ENCODE data around the gene ITPR2.
"Not testable (repeated sequence)": the region's sequence is repeated elsewhere in the genome, so short reads cannot be mapped to it uniquely, and the experiment has no call there.

Gene ITPR2

DNA sequence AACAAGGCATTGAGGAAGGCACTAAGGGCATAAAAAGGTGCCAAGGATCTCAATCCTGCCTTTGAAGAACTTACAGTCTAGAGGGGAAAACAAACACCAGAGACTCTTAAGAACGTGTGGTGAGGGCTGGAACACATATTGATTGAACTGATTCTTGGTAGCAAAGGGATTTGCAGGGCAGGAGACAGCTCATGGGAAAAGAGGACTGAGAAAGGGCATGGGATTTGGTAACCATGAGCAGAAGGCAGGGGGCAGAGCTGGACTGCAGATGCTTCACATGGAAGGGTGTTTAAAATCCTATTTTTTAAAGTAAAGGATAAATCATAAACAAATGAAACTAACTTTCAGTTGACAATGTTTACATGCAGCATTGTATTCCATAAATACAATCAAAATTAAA lies 203.1 kb downstream of the ITPR2 start:
- H3K4me1 Mint-ChIP-seq, result no peaks in the 10 kb centered on the region
- peaks cover 29% of the 10 kb centered on the region for H3K36me3 Mint-ChIP-seq
- H3K27ac Mint-ChIP-seq, result no peak overlapping the region
- no peaks in the 10 kb centered on the region for H3K9me3 Mint-ChIP-seq
- DNase-seq (ENCODE audit: low spot score in 2 of 2) (no peak), ATAC-seq (no peak)
- H3K4me3 Mint-ChIP-seq, result no peak overlapping the region

DNA sequence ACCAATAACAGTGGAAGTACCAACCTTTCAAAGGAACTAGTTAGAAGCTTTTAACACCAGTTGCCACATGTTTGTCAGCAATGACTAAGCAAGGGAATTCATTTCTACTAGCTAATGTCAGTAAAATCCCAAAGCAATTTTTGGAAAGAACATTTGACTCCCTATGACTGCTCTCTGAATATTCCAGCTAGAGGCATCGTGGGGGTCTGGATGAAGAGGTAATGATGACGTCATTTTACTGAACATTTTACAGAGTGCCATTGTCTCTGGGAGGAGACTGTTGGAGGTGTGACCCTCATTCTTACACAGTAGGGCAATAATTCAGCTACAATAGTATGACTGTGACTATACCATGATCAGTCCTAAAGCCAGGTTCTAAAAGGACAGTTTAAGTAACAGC lies 204.8 kb downstream of the ITPR2 start:
- ATAC-seq, result no peak
- peaks cover 33% of the 10 kb centered on the region for H3K36me3 Mint-ChIP-seq
- DNase-seq (ENCODE audit: low spot score in 2 of 2), result no peak
- no peak overlapping the region for H3K27ac Mint-ChIP-seq
- peaks cover under 1% of the 10 kb centered on the region for H3K4me1 Mint-ChIP-seq
- H3K9me3 Mint-ChIP-seq, result no peaks in the 10 kb centered on the region
- H3K4me3 Mint-ChIP-seq, result no peak overlapping the region

DNA sequence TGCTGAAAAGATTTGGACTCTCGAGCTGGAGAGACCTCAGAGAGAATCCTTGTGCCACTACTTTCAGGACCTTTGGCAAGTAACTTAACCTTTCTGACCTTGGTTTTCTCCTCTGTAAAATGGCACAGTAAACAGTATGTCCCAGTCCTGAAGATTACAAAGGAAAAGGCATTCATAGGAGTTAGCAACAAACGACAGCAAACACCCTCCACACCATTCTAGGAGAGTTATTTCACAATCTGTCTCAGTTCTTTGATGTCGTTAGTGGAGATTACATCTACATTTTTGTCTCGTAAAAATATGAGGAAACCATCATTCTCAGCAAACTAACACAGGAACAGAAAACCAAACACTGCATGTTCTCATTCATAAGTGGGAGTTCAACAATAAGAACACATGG lies 205.7 kb downstream of the ITPR2 start:
- Mint-ChIP-seq H3K4me3 (no peak overlapping the region), H3K9me3 (no peaks in the 10 kb centered on the region), H3K36me3 (peaks cover 39% of the 10 kb centered on the region), H3K4me1 (peaks cover 5% of the 10 kb centered on the region), H3K27ac (no peak overlapping the region)
- ATAC-seq, result no peak
- DNase-seq (ENCODE audit: low spot score in 2 of 2), result no peak

DNA sequence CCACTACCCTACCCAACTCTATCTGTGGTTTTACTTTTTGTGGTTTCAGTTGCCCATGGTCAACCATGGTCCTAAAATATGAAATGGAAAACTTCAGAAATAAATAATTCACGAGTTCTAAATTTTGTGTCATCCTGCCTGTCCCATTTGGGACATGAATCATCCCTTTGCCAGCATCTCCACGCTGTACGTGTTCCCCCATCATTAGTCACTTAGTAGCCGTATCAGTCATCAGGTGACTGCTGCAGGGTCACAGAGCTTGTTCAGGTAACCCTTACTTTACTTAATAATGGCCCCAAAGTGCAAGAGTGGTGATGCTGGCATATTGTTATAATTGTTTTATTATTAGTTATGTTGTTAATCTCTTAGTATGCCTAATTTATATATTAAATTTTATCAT lies 209.9 kb downstream of the ITPR2 start:
- H3K27ac Mint-ChIP-seq, result no peak overlapping the region
- no peaks in the 10 kb centered on the region for H3K9me3 Mint-ChIP-seq
- DNase-seq (ENCODE audit: low spot score in 2 of 2), result no peak
- peak; percentile 96 for ATAC-seq
- peaks cover 68% of the 10 kb centered on the region for H3K36me3 Mint-ChIP-seq
- peaks cover 5% of the 10 kb centered on the region for H3K4me1 Mint-ChIP-seq
- H3K4me3 Mint-ChIP-seq, result no peak overlapping the region

DNA sequence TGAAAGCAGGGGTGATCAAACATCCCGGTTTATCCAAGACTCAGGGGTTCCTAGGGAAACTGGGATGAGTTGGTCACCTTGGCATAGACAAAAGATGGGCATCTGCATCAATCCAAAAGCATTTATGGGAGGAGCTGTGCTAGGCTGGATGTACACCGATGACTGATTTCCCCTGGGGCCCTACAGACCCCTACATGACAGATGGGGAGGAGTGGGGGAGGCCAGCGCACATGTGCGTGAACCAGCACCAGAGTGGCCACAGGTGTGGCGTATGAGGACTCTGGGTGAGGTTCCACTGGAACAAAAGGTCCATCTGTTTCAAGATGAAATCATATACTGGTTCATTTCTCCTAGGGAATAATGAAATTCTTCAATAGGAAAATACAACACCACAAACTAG lies 210.4 kb downstream of the ITPR2 start:
- H3K4me3 Mint-ChIP-seq, result no peak overlapping the region
- peaks cover 67% of the 10 kb centered on the region for H3K36me3 Mint-ChIP-seq
- H3K9me3 Mint-ChIP-seq, result no peaks in the 10 kb centered on the region
- no peak overlapping the region for H3K27ac Mint-ChIP-seq
- DNase-seq (ENCODE audit: low spot score in 2 of 2), result no peak
- peaks cover 5% of the 10 kb centered on the region for H3K4me1 Mint-ChIP-seq
- no peak for ATAC-seq

DNA sequence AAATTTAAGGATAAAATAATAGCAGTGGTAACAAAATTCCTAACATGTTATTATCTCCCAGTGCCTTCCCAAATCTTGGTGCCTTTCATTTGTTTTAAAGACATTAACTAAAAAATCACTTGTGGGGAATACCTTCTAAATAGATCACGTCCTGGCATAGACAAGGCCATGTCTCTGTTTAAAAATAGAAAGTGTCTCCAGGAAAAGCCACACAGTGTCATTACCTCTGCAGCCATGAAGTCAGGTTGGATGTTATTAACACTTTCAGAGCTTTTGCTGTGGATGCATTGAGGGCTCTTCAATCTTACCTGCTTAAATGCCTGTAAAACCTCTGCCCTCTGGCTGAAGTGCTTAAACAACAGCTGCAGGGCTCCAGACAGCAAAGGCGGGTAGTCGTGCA lies 211.1 kb downstream of the ITPR2 start:
- Mint-ChIP-seq H3K9me3 (no peaks in the 10 kb centered on the region), H3K4me3 (no peak overlapping the region), H3K36me3 (peaks cover 60% of the 10 kb centered on the region), H3K27ac (no peak overlapping the region), H3K4me1 (peaks cover 5% of the 10 kb centered on the region)
- no peak for ATAC-seq
- DNase-seq (ENCODE audit: low spot score in 2 of 2), result no peak

DNA sequence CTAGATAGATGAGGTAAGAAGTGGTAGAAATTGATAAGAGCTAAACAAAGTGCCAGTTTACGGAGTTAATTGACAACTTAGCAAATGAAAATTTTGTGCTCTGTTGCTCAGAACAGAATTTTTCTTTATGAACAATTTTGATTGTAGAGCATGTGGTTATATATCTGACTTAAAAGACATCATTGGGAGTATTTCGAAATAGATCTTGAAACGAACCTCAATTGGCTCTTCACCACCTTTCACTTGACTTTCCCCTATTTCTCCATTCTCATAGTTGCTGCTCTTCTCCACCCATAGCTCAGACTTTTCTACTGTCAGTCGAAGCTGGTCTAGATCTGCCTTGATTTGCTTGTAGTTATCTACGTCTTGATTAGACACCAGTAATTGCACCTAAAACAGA lies 212.1 kb downstream of the ITPR2 start:
- no peak for DNase-seq (ENCODE audit: low spot score in 2 of 2)
- ATAC-seq, result no peak
- no peak overlapping the region for H3K4me3 Mint-ChIP-seq
- H3K36me3 Mint-ChIP-seq, result peaks cover 56% of the 10 kb centered on the region
- H3K27ac Mint-ChIP-seq, result no peak overlapping the region
- H3K4me1 Mint-ChIP-seq, result peaks cover 5% of the 10 kb centered on the region
- H3K9me3 Mint-ChIP-seq, result no peaks in the 10 kb centered on the region

DNA sequence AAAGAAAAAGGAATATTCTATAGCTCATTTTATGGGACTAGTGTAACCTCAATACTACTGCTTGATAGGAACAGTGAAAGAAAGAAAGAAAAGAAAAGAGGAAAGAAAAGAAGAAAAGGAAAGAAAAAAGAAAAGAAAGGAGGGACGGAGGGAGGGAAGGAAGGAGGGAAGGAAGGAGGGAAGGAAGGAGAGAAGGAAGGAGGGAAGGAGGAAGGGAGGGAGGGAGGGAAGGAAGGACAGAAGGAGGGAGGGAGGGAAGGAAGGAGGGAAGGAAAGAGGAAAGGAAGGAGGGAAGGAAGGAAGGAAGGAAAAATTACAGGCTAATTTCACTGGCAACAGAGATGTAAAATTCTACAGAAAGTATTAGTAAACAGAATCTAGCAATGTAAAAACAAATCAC lies 215.5 kb downstream of the ITPR2 start:
- no peak for ATAC-seq
- Mint-ChIP-seq H3K4me1 (no peaks in the 10 kb centered on the region), H3K36me3 (peaks cover 43% of the 10 kb centered on the region), H3K4me3 (no peak overlapping the region), H3K9me3 (no peaks in the 10 kb centered on the region), H3K27ac (peak overlapping the region; percentile 73)
- no peak for DNase-seq (ENCODE audit: low spot score in 2 of 2)

DNA sequence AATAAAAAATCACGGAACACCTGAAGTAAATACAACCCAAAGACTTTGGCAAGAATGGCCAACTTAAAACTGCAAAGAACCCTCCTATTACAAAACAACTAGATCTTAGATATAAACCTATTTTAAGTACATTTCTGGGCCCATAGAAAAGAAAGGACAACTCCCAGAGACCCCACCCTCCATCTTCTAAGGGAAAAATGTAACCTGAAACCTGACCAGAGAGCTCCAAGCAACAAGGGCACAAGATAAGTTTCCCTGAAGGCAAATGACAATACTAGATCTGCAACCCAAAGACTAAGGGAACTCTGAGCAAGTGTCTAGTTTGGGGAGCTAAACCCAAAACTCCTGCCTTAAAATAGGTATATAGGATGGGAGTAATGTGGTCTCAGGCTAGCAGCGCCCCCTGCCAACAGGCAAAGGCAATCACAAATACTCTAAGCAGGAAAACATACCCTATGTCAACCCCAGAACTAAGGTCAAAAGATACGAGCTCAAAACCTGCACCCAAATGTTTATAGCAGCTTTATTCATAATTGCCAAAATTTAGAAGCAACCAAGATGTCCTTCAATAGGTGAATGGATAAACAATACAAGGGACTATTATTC lies 218.9 kb downstream of the ITPR2 start:
- H3K27ac Mint-ChIP-seq, result no peak overlapping the region
- ATAC-seq, result peak; percentile 55
- peaks cover 14% of the 10 kb centered on the region for H3K36me3 Mint-ChIP-seq
- DNase-seq (ENCODE audit: low spot score in 2 of 2), result no peak
- H3K9me3 Mint-ChIP-seq, result no peaks in the 10 kb centered on the region
- no peaks in the 10 kb centered on the region for H3K4me1 Mint-ChIP-seq
- H3K4me3 Mint-ChIP-seq, result no peak overlapping the region

DNA sequence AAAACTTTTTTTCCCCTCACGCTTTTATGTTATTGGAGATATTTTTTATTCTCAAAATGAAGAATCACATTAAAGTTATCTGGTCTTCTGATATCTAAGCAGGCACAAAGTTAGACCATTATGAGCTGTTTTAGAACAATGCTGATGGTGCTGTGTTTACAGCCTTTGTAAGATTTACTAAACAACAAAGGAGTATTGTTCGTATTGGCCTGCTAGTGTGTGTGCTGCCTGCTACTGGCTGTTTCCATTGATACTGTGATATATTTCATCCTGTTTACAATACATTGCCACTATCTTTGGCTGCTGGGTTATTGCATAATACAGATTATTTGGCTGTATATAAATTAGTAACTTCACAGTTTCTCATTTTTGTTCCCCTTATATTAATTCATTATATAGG lies 220.8 kb downstream of the ITPR2 start:
- no peak overlapping the region for H3K27ac Mint-ChIP-seq
- H3K9me3 Mint-ChIP-seq, result no peaks in the 10 kb centered on the region
- DNase-seq (ENCODE audit: low spot score in 2 of 2) (no peak), ATAC-seq (no peak)
- H3K36me3 Mint-ChIP-seq, result peaks cover 6% of the 10 kb centered on the region
- H3K4me1 Mint-ChIP-seq, result no peaks in the 10 kb centered on the region
- no peak overlapping the region for H3K4me3 Mint-ChIP-seq

DNA sequence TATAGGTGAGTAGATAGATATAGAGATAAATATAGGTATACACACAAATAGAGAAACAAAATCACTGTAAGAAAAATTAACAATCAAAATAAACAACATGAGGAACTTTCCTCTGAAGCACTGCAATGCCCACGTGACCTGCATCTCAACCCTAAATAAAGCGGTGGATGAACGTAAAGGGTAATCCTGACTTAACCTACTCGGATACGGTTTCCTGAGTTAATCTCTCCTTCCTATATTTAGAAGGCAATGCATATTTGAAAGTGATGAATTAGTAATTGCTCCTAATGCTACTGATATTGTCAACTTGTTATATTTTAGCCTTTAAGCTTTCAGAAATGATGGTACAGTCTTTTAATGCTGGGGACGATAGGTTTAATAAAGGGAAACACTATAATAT lies 221.4 kb downstream of the ITPR2 start:
- Mint-ChIP-seq H3K36me3 (peaks cover 2% of the 10 kb centered on the region), H3K9me3 (no peaks in the 10 kb centered on the region), H3K4me1 (no peaks in the 10 kb centered on the region), H3K27ac (no peak overlapping the region), H3K4me3 (no peak overlapping the region)
- DNase-seq (ENCODE audit: low spot score in 2 of 2) (no peak), ATAC-seq (no peak)

DNA sequence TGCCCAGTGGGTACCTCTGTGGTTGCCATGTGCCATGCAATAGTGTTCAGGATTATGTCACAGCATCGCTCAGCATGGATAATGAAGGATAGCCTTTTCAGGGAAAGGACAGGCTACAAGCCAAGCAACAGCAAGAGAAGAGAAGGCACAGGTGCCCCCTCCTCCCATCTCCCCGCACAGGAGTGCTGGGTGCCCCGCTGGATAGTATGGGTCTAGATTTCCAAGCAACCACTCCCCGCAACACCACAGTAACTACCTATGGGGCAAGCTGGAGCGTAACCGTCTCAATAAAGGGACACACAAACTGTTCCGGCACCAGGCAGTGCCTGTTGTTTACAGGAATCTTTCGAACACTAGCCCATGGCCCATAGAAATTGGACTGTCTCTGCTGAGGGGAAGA lies 222.2 kb downstream of the ITPR2 start:
- no peaks in the 10 kb centered on the region for H3K9me3 Mint-ChIP-seq
- DNase-seq (ENCODE audit: low spot score in 2 of 2), result no peak
- H3K27ac Mint-ChIP-seq, result no peak overlapping the region
- H3K36me3 Mint-ChIP-seq, result no peaks in the 10 kb centered on the region
- H3K4me1 Mint-ChIP-seq, result no peaks in the 10 kb centered on the region
- no peak overlapping the region for H3K4me3 Mint-ChIP-seq
- ATAC-seq, result no peak

DNA sequence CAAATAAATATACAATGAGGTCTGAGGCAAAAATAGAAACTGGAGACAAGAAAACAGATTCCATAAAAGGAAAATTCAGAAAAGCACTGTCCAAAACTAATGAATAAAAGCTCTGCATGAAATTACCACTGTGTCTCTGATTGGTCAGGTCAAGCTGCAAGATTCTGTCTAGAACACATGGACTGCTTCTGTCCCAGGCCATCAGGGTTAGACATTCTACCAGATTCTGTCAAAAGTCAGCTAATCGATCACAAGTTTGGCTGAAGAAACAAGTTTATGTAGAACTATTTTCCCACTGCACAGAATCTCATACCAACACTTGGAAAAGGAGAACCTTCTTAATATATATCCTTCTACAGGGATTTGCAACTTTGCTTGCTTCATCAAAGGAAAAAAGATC lies 223.0 kb downstream of the ITPR2 start:
- ATAC-seq (no peak), DNase-seq (ENCODE audit: low spot score in 2 of 2) (no peak)
- H3K36me3 Mint-ChIP-seq, result no peaks in the 10 kb centered on the region
- H3K9me3 Mint-ChIP-seq, result no peaks in the 10 kb centered on the region
- H3K4me1 Mint-ChIP-seq, result no peaks in the 10 kb centered on the region
- H3K27ac Mint-ChIP-seq, result no peak overlapping the region
- no peak overlapping the region for H3K4me3 Mint-ChIP-seq

DNA sequence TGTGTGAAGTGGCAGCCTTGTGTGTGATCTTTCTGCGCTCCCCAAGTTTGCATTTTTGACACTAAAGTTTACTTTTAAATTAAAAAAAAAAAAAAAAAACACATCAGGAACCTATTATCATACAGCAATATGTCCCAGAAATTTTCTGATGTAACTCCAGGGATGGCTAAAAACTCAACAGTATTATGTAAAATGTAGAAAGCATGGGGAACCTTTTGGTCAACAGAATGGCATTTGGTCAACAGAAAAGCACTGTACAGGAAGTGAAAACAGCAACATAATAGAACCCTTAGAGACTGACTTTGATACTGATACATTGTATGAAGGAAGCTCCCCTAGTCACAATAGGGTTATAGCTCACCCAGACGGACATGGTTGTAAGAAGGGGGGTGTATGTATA lies 224.3 kb downstream of the ITPR2 start:
- H3K9me3 Mint-ChIP-seq, result no peaks in the 10 kb centered on the region
- no peak for ATAC-seq
- H3K36me3 Mint-ChIP-seq, result no peaks in the 10 kb centered on the region
- DNase-seq (ENCODE audit: low spot score in 2 of 2), result no peak
- H3K4me1 Mint-ChIP-seq, result no peaks in the 10 kb centered on the region
- no peak overlapping the region for H3K4me3 Mint-ChIP-seq
- H3K27ac Mint-ChIP-seq, result no peak overlapping the region

DNA sequence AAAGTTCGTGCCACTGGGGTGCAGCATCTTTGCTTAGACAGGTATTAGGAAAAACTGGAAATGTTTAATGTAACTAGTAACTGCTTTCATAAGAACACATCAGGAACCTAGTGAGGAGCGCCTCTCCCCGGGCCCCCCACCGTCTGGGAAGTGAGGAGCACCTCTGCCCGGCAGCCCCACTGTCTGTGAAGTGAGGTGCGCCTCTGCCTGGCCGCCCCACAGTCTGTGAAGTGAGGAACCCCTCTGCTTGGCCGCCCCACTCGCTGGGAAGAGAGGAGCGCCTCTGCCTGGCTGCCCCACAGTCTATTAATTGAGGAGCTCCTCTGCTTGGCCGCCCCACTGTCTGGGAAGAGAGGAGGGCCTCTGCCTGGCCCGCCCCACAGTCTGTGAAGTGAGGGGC lies 224.7 kb downstream of the ITPR2 start:
- H3K4me3 Mint-ChIP-seq, result no peak overlapping the region
- no peaks in the 10 kb centered on the region for H3K4me1 Mint-ChIP-seq
- H3K27ac Mint-ChIP-seq, result no peak overlapping the region
- DNase-seq (ENCODE audit: low spot score in 2 of 2) (no peak), ATAC-seq (no peak)
- no peaks in the 10 kb centered on the region for H3K9me3 Mint-ChIP-seq
- H3K36me3 Mint-ChIP-seq, result no peaks in the 10 kb centered on the region

DNA sequence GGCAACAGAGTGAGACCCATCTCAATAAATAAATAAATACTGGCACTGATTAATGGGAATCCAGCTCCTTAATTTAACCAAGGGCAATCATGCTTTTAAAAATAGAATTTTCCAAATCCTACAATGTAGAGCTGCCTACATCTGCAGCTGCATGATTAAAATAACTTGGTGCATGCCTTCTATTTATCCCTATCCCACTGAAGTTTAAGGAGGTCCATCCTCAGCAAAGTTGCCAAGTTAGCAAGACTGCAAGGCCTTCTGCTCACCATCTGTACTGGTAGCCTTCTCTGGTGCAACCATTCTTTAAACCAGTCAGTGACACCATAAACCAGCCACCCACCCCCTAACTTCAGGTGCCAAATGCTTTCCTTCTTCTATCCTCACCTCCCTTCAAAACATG lies 226.1 kb downstream of the ITPR2 start:
- no peaks in the 10 kb centered on the region for H3K9me3 Mint-ChIP-seq
- H3K4me3 Mint-ChIP-seq, result no peak overlapping the region

DNA sequence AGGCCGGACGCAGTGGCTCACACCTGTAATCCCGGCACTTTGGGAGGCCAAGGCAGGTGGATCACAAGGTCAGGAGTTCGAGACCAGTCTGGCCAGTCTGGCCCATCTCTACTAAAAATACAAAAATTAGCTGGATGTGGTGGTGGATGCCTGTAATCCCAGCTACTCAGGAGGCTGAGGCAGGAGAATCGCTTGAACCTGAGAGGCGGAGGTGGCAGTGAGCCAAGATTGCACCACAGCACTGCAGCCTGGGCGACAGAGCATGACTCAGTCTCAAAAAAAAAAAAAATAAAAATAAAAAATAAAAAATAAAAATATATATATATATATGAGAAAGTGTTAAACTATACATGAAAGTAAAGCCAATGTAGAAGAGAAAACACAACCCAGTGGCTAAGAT lies 228.2 kb downstream of the ITPR2 start:
- not testable (repeated sequence) for H3K9me3 Mint-ChIP-seq; H3K27ac Mint-ChIP-seq; H3K4me1 Mint-ChIP-seq; ATAC-seq; DNase-seq (ENCODE audit: low spot score in 2 of 2); H3K4me3 Mint-ChIP-seq
- peaks cover 16% of the 10 kb centered on the region for H3K36me3 Mint-ChIP-seq

More for the DNA sequence above, 226.1 kb downstream of the ITPR2 start:
- Mint-ChIP-seq H3K27ac (no peak overlapping the region), H3K36me3 (peaks cover 3% of the 10 kb centered on the region), H3K4me1 (no peaks in the 10 kb centered on the region)
- ATAC-seq (no peak), DNase-seq (ENCODE audit: low spot score in 2 of 2) (no peak)

All from stimulated activated effector memory CD8-positive, alpha-beta T cell treated with anti-CD3 and anti-CD28 coated beads, Interleukin-12 subunit alpha, Interleukin-12 subunit beta, amount 100 ng/mL, for 72 hours (primary cell).